Right atrium auricular region (tissue), 2 donors: Measurements from ENCODE around the gene MYO9B. TPM values are rescaled to one million over a fixed set of nuclear protein-coding genes. Genes with fewer than 3 reads are reported as not detected.

ENCODE experiments used
- DNase-seq: peaks from one replicate; pipeline ENCODE4 v3.0.0-alpha.2; 2019; ENCODE audit warnings: low spot score
- H3K27ac ChIP-seq, 2 donors: fragments of 200-600 bp; sonication (generic); 1 replicate in 1 of 2; 2 replicates in 1 of 2; pipeline ENCODE4 v1.5.1; 2016 to 2019
- H3K27me3 ChIP-seq, 2 donors: fragments of 200-600 bp; sonication (generic); one replicate each; pipeline versions ENCODE4 v1.5.1 to v1.6.0; 2017 to 2019
- H3K36me3 ChIP-seq: fragments of 200-600 bp; sonication (generic); one replicate; pipeline ENCODE4 v1.5.1; 2016
- H3K4me1 ChIP-seq, 2 donors: fragments of 200-600 bp; sonication (generic); one replicate each; pipeline versions ENCODE4 v1.5.1 to v1.6.0; 2017 to 2019
- H3K4me3 ChIP-seq, 2 donors: fragments of 200-600 bp; sonication (generic); 1 replicate in 1 of 2; 2 replicates in 1 of 2; pipeline ENCODE4 v1.5.1; 2017 to 2019; ENCODE audit warnings: mild to moderate bottlenecking in 1 of 2, moderate library complexity in 1 of 2
- H3K9me3 ChIP-seq, 2 donors: fragments of 200-600 bp; sonication (generic); one replicate each; pipeline ENCODE4 v1.5.1; 2019
- CTCF ChIP-seq, 2 donors: fragments of 200-600 bp; sonication (generic); IDR thresholded peaks; one replicate each; pipeline ENCODE4 v1.5.1; 2019; ENCODE audit warnings: antibody characterized with exemption in 2 of 2
- total RNA-seq, 2 donors: library from RNA; depleted of rRNA; stranded (reverse); fragments of >200 nt; gene quantifications; one replicate each; pipeline ENCODE4 v1.1.0, GENCODE V29; 2016

MYO9B gene
- total RNA-seq, 2 donors from 2014 or later: 25.4 to 40.8 TPM

- no peak for TF ChIP-seq CTCF (IDR thresholded peaks at IDR 0.05)
- H3K27ac ChIP-seq: no peak overlapping the region
Observed at GRCh38 chr19:17116996-17117702, 41.6 kb downstream of the MYO9B start.

GRCh38 chr19:17118957-17119356 is 43.4 kb downstream of the MYO9B start:
- DNase-seq: no peak
- no peak overlapping the region for H3K27ac ChIP-seq
- H3K4me1 ChIP-seq: peaks cover 0 to 19% of the 10 kb centered on the region in 2 donors
- no peak for TF ChIP-seq CTCF (IDR thresholded peaks at IDR 0.05)
- no peaks in the 10 kb centered on the region for H3K36me3 ChIP-seq
- H3K9me3 ChIP-seq: no peaks in the 10 kb centered on the region
- H3K27me3 ChIP-seq: no peaks in the 10 kb centered on the region
- H3K4me3 ChIP-seq: no peak overlapping the region

More at GRCh38 chr19:17116996-17117702, 41.6 kb downstream of the MYO9B start:
- Histone ChIP-seq H3K36me3 (no peaks in the 10 kb centered on the region), H3K4me3 (no peak overlapping the region), H3K4me1 (peaks cover 0 to 37% of the 10 kb centered on the region in 2 donors), H3K27me3 (no peaks in the 10 kb centered on the region), H3K9me3 (no peaks in the 10 kb centered on the region)
- DNase-seq: no peak

- Histone ChIP-seq H3K36me3 (no peaks in the 10 kb centered on the region), H3K27ac (no peak overlapping the region), H3K27me3 (no peaks in the 10 kb centered on the region), H3K9me3 (no peaks in the 10 kb centered on the region), H3K4me3 (no peak overlapping the region), H3K4me1 (peaks cover 0 to 34% of the 10 kb centered on the region in 2 donors)
- no peak for TF ChIP-seq CTCF (IDR thresholded peaks at IDR 0.05)
- DNase-seq: no peak
Observed at GRCh38 chr19:17121736-17122293, 46.2 kb downstream of the MYO9B start.

GRCh38 chr19:17123041-17123440 is 47.5 kb downstream of the MYO9B start:
- no peak for DNase-seq

GRCh38 chr19:17124025-17124424 is 48.4 kb downstream of the MYO9B start:
- H3K9me3 ChIP-seq: no peaks in the 10 kb centered on the region
- TF ChIP-seq CTCF (IDR thresholded peaks at IDR 0.05): no peak
- no peaks in the 10 kb centered on the region for H3K36me3 ChIP-seq
- H3K4me3 ChIP-seq: no peak overlapping the region
- peaks cover 0 to 22% of the 10 kb centered on the region in 2 donors for H3K4me1 ChIP-seq
- H3K27ac ChIP-seq: no peak overlapping the region
- H3K27me3 ChIP-seq: no peaks in the 10 kb centered on the region
- no peak for DNase-seq

More at GRCh38 chr19:17123041-17123440, 47.5 kb downstream of the MYO9B start:
- Histone ChIP-seq H3K27ac (no peak overlapping the region), H3K9me3 (no peaks in the 10 kb centered on the region), H3K4me1 (peaks cover 0 to 22% of the 10 kb centered on the region in 2 donors), H3K27me3 (no peaks in the 10 kb centered on the region), H3K36me3 (no peaks in the 10 kb centered on the region), H3K4me3 (no peak overlapping the region)
- no peak for TF ChIP-seq CTCF (IDR thresholded peaks at IDR 0.05)
